MM.1S (cell line): ENCODE data around the gene DRD1.

ENCODE experiments used
- CTCF ChIP-seq: fragments of 300-600 bp; sonication (generic); IDR thresholded peaks from 2 replicates; pipeline ENCODE4 v1.5.1; 2016; ENCODE audit warnings: antibody characterized with exemption, low read length, mixed read lengths
- EZH2 ChIP-seq: fragments of 300-600 bp; sonication (generic); optimal IDR thresholded peaks from 2 replicates; pipeline ENCODE3; 2017; ENCODE audit warnings: low read depth, mild to moderate bottlenecking, antibody characterized with exemption, low read length, mixed read lengths
- EZH2phosphoT487 ChIP-seq: fragments of 300-600 bp; sonication (generic); IDR thresholded peaks from 2 replicates; pipeline ENCODE4 v1.6.1; 2018; ENCODE audit warnings: antibody characterized with exemption, low read length

- TF ChIP-seq CTCF: no peak
- no peak for TF ChIP-seq EZH2phosphoT487
- no peak for TF ChIP-seq EZH2
Observed at GRCh38 chr5:175390352-175391083, 53.5 kb downstream of the DRD1 start.
